Neuronal stem cell (in vitro differentiated cells): Measurements from ENCODE around the gene EMID1.

Experiments used
- DNase-seq: peaks from one replicate; pipeline ENCODE4 v3.0.0-alpha.2; 2013; ENCODE audit warnings: low spot score
- H2AFZ ChIP-seq: one replicate; pipeline ENCODE4 v1.6.1; 2013; ENCODE audit warnings: mild to moderate bottlenecking, low read length, inconsistent platforms
- H2AK5ac ChIP-seq: 2 replicates; pipeline ENCODE4 v1.6.1; 2013; ENCODE audit warnings: low read depth, mild to moderate bottlenecking, inconsistent platforms, low read length, moderate library complexity, mixed read lengths
- H2BK120ac ChIP-seq: 2 replicates; pipeline ENCODE4 v1.6.1; 2013; ENCODE audit warnings: low read depth, mild to moderate bottlenecking, inconsistent platforms, low read length, moderate library complexity, mixed read lengths
- H2BK12ac ChIP-seq: one replicate; pipeline ENCODE4 v1.6.1; 2013; ENCODE audit warnings: low read length, inconsistent platforms
- H2BK15ac ChIP-seq: 2 replicates; pipeline ENCODE4 v1.6.1; 2013; ENCODE audit warnings: mild to moderate bottlenecking, low read length, inconsistent platforms, mixed read lengths
- H2BK5ac ChIP-seq: one replicate; pipeline ENCODE4 v1.6.1; 2013; ENCODE audit warnings: inconsistent platforms, mild to moderate bottlenecking, low read length, moderate library complexity
- H3K14ac ChIP-seq: one replicate; pipeline ENCODE4 v1.6.1; 2013; ENCODE audit warnings: low read length, inconsistent platforms
- H3K18ac ChIP-seq: 2 replicates; pipeline ENCODE4 v1.6.1; 2013; ENCODE audit warnings: low read length, inconsistent platforms
- H3K23ac ChIP-seq: 2 replicates; pipeline ENCODE4 v1.6.1; 2013; ENCODE audit warnings: low read depth, mild to moderate bottlenecking, mixed read lengths, low read length, inconsistent platforms; ENCODE audit not compliant: poor library complexity
- H3K27ac ChIP-seq: replicated peaks from 3 replicates; pipeline ENCODE4 v1.5.1; 2013; ENCODE audit warnings: low read length, inconsistent platforms
- H3K27me3 ChIP-seq, 3 experiments: 2 replicates each; pipeline ENCODE4 v1.6.1; 2013; ENCODE audit warnings: low read length in 3 of 3, mild to moderate bottlenecking in 2 of 3, inconsistent platforms in 1 of 3, low read depth in 1 of 3, mixed read lengths in 1 of 3, moderate library complexity in 1 of 3; ENCODE audit not compliant: control insufficient read depth in 3 of 3, insufficient read depth in 3 of 3
- H3K36me3 ChIP-seq, 2 donors: replicated peaks in 1 of 2; 2 replicates each; pipeline ENCODE4 v1.6.1; 2013; ENCODE audit warnings: low read length in 2 of 2; ENCODE audit not compliant: control insufficient read depth in 2 of 2, insufficient read depth in 2 of 2
- H3K4ac ChIP-seq: 2 replicates; pipeline ENCODE4 v1.6.1; 2013; ENCODE audit warnings: inconsistent platforms, mild to moderate bottlenecking, low read length, moderate library complexity
- H3K4me1 ChIP-seq, 2 donors: 1 replicate in 1 of 2; 2 replicates in 1 of 2; pipeline ENCODE4 v1.6.1; 2013; ENCODE audit warnings: low read length in 2 of 2, low read depth in 1 of 2; ENCODE audit not compliant: control insufficient read depth in 2 of 2, insufficient read depth in 1 of 2
- H3K4me2 ChIP-seq: one replicate; pipeline ENCODE4 v1.6.1; 2013; ENCODE audit warnings: mild to moderate bottlenecking, low read length, inconsistent platforms; ENCODE audit not compliant: insufficient read depth, poor library complexity, severe bottlenecking
- H3K4me3 ChIP-seq, 2 donors: 2 replicates each; pipeline ENCODE4 v1.5.1; 2013; ENCODE audit warnings: low read length in 2 of 2, mild to moderate bottlenecking in 2 of 2, inconsistent platforms in 1 of 2, moderate library complexity in 1 of 2
- H3K79me1 ChIP-seq: one replicate; pipeline ENCODE4 v1.6.1; 2013; ENCODE audit warnings: low read depth, mild to moderate bottlenecking, inconsistent platforms, low read length, moderate library complexity
- H3K9ac ChIP-seq: one replicate; pipeline ENCODE4 v1.6.1; 2013; ENCODE audit warnings: mild to moderate bottlenecking, low read depth, low read length, inconsistent platforms; ENCODE audit not compliant: poor library complexity
- H3K9me3 ChIP-seq, 2 donors: replicated peaks in 1 of 2; 2 replicates each; pipeline versions ENCODE3 to v1.6.1; 2013; ENCODE audit warnings: low read length in 2 of 2, mild to moderate bottlenecking in 2 of 2, inconsistent platforms in 1 of 2, low read depth in 1 of 2, mixed read lengths in 1 of 2, moderate library complexity in 1 of 2; ENCODE audit not compliant: control insufficient read depth in 2 of 2, insufficient read depth in 1 of 2
- H4K8ac ChIP-seq: one replicate; pipeline ENCODE4 v1.6.1; 2013; ENCODE audit warnings: low read depth, mild to moderate bottlenecking, inconsistent platforms, low read length, moderate library complexity
- H4K91ac ChIP-seq: one replicate; pipeline ENCODE4 v1.6.1; 2013; ENCODE audit warnings: low read length, low read depth, mild to moderate bottlenecking, inconsistent platforms; ENCODE audit not compliant: poor library complexity
- WGBS, 2 donors: extraction: QIAGEN DNeasy Blood & Tissue Kit; methylation state at CpG; one replicate each; pipeline ENCODE4 v1.1.7; 2013; ENCODE audit warnings: missing lambda C conversion rate in 2 of 2, mixed read lengths in 1 of 2; ENCODE audit not compliant: insufficient read length in 2 of 2, insufficient replicate concordance in 1 of 2; ENCODE audit errors: extremely low coverage in 2 of 2; 5-methylcytosine and 5-hydroxymethylcytosine counted together

The EMID1 gene

GRCh38 chr22:29211466-29211865, 5.8 kb downstream of the EMID1 start:
- H3K36me3 ChIP-seq = peaks cover 2 to 23% of the 10 kb centered on the region in 2 donors
- peak overlapping the region; percentile 66 for H3K9ac ChIP-seq
- no CpG with 5 or more reads among the region's 9 CpGs for WGBS, 2 donors
- H3K9me3 ChIP-seq = peaks cover 0 to 3% of the 10 kb centered on the region in 2 donors
- H3K4me1 ChIP-seq = peaks cover 29 to 38% of the 10 kb centered on the region in 2 donors
- peak overlapping the region; percentile 78 for H2BK12ac ChIP-seq
- H3K27ac ChIP-seq = no peak overlapping the region
- no peak for DNase-seq
- H3K23ac ChIP-seq = peak overlapping the region; percentile 86
- H2BK5ac ChIP-seq = no peak overlapping the region
- peaks cover 7% of the 10 kb centered on the region for H3K79me1 ChIP-seq
- peak overlapping the region; percentile 85 for H3K18ac ChIP-seq
- H3K4ac ChIP-seq = peak overlapping the region; percentile 94
- peaks cover 0 to 3% (median 0%) of the 10 kb centered on the region in 3 experiments for H3K27me3 ChIP-seq
- no peak overlapping the region for H2BK120ac ChIP-seq
- H2BK15ac ChIP-seq = peak overlapping the region; percentile 41
- H4K91ac ChIP-seq = peak overlapping the region; percentile 95
- no peak overlapping the region for H2AK5ac ChIP-seq
- no peak overlapping the region for H3K4me2 ChIP-seq
- peak overlapping the region; percentile 95 for H3K14ac ChIP-seq
- H2AFZ ChIP-seq = no peak overlapping the region
- H4K8ac ChIP-seq = no peak overlapping the region
- H3K4me3 ChIP-seq = peak overlapping the region in 1 of 2 donors; percentile 44

DNA sequence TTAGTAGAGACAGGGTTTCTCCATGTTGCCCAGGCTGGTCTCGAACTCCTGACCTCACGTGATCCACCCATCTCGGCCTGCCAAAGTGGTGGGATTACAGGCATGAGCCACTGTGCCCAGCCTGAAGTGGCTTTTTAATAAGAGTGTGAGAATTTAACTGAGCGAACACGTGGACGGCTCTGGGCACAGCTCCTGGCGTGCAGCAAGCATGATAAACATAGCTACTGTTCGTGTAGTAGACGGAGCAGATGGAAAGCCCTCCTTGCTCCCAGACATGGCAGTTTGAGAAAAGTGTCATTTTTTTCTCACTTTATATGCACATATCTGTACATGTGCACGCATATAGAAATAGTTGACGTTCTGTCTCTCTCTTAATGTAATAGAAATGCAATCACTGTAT, 7.0 kb downstream of the EMID1 start:
- Histone ChIP-seq H4K91ac (no peak overlapping the region), H3K4ac (no peak overlapping the region), H3K14ac (no peak overlapping the region), H3K23ac (no peak overlapping the region), H3K4me3 (no peak overlapping the region), H4K8ac (no peak overlapping the region), H3K36me3 (peaks cover 2 to 34% of the 10 kb centered on the region in 2 donors), H3K79me1 (peaks cover 7% of the 10 kb centered on the region), H2BK12ac (no peak overlapping the region), H3K18ac (no peak overlapping the region), H2AFZ (no peak overlapping the region), H3K4me2 (no peak overlapping the region), H3K9me3 (peaks cover 0 to 3% of the 10 kb centered on the region in 2 donors), H3K9ac (no peak overlapping the region), H2BK120ac (no peak overlapping the region), H3K27me3 (peaks cover 0 to 3% (median 0%) of the 10 kb centered on the region in 3 experiments), H3K4me1 (peaks cover 21 to 28% of the 10 kb centered on the region in 2 donors), H2BK15ac (no peak overlapping the region), H2BK5ac (no peak overlapping the region), H3K27ac (no peak overlapping the region), H2AK5ac (no peak overlapping the region)
- no CpG with 5 or more reads among the region's 11 CpGs for WGBS, 2 donors
- DNase-seq = no peak

DNA sequence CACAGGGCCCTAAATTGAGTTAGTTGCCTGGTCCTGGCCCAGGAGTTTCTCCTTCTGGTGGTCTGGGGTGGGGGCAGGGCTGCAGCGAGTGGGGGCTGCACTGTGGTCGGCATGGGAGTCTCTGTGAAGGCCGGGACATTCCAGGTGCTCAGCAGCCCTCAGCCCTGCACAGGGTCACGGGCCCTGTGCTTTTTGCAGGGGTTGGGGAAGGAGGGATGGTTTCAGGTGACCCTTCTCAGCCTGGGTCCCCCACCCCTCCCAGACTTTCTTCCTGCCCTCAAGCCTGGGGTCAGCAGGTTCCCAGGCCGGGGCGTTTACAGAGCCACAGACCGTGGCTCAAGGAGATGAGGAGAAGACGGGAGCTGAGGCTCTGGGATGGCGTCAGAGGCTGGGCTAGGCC, 7.8 kb downstream of the EMID1 start:
- Histone ChIP-seq H4K8ac (no peak overlapping the region), H2AFZ (no peak overlapping the region), H3K4ac (no peak overlapping the region), H3K23ac (no peak overlapping the region), H2BK120ac (no peak overlapping the region), H2BK12ac (no peak overlapping the region), H3K9me3 (peaks cover 0 to 3% of the 10 kb centered on the region in 2 donors), H3K4me1 (peaks cover 14 to 28% of the 10 kb centered on the region in 2 donors), H2BK5ac (no peak overlapping the region), H3K9ac (no peak overlapping the region), H3K4me3 (no peak overlapping the region), H2AK5ac (no peak overlapping the region), H2BK15ac (no peak overlapping the region), H3K27me3 (peaks cover 0 to 3% (median 0%) of the 10 kb centered on the region in 3 experiments), H3K4me2 (no peak overlapping the region), H3K79me1 (peaks cover 7% of the 10 kb centered on the region), H3K27ac (no peak overlapping the region), H3K36me3 (peaks cover 2 to 37% of the 10 kb centered on the region in 2 donors), H3K18ac (peak overlapping the region; percentile 15), H4K91ac (no peak overlapping the region), H3K14ac (no peak overlapping the region)
- no CpG with 5 or more reads among the region's 9 CpGs for WGBS, 2 donors
- no peak for DNase-seq

- peaks cover 0 to 3% of the 10 kb centered on the region in 2 donors for H3K9me3 ChIP-seq
- no peak overlapping the region for H3K4ac ChIP-seq
- H3K79me1 ChIP-seq = peaks cover 7% of the 10 kb centered on the region
- H3K27me3 ChIP-seq = peaks cover 0 to 3% (median 0%) of the 10 kb centered on the region in 3 experiments
- H2BK5ac ChIP-seq = no peak overlapping the region
- no peak overlapping the region for H2AK5ac ChIP-seq
- H3K36me3 ChIP-seq = peaks cover 2 to 42% of the 10 kb centered on the region in 2 donors
- no peak for DNase-seq
- peak overlapping the region; percentile 19 for H3K23ac ChIP-seq
- no peak overlapping the region for H4K91ac ChIP-seq
- H2BK12ac ChIP-seq = no peak overlapping the region
- no peak overlapping the region for H2AFZ ChIP-seq
- H3K4me3 ChIP-seq = no peak overlapping the region
- WGBS, 2 donors = no CpG with 5 or more reads among the region's 6 CpGs
- no peak overlapping the region for H2BK15ac ChIP-seq
- H2BK120ac ChIP-seq = peak overlapping the region; percentile 47
- peaks cover 11 to 29% of the 10 kb centered on the region in 2 donors for H3K4me1 ChIP-seq
- peak overlapping the region; percentile 38 for H3K9ac ChIP-seq
- no peak overlapping the region for H3K4me2 ChIP-seq
- H3K14ac ChIP-seq = no peak overlapping the region
- peak overlapping the region; percentile 48 for H3K18ac ChIP-seq
- no peak overlapping the region for H4K8ac ChIP-seq
- no peak overlapping the region for H3K27ac ChIP-seq
These were observed 8.5 kb downstream of the EMID1 start for GRCh38 chr22:29214232-29214631.
